Activated CD4-positive, alpha-beta T cell treated with anti-CD3 and anti-CD28 coated beads for 48 hours (primary cell): ENCODE measurements around the gene ATP8B1.

Source experiments
- DNase-seq: peaks from one replicate; pipeline ENCODE4 v3.0.0-alpha.2; 2020

Gene ATP8B1

GRCh38 chr18:57791911-57792310, 11.2 kb downstream of the ATP8B1 start:
- no peak for DNase-seq

- DNase-seq, result no peak
Measured at GRCh38 chr18:57791192-57791591, 11.9 kb downstream of the ATP8B1 start.

GRCh38 chr18:57790316-57790715, 12.8 kb downstream of the ATP8B1 start:
- DNase-seq, result no peak

GRCh38 chr18:57789759-57790158, 13.4 kb downstream of the ATP8B1 start:
- DNase-seq, result no peak

GRCh38 chr18:57789090-57789489, 14.0 kb downstream of the ATP8B1 start:
- DNase-seq, result no peak

GRCh38 chr18:57787068-57787685, 15.9 kb downstream of the ATP8B1 start:
- no peak for DNase-seq

GRCh38 chr18:57785751-57786437, 17.2 kb downstream of the ATP8B1 start:
- DNase-seq, result no peak

GRCh38 chr18:57784801-57785114, 18.4 kb downstream of the ATP8B1 start:
- DNase-seq, result no peak

- DNase-seq, result no peak
Measured at GRCh38 chr18:57784034-57784800, 18.9 kb downstream of the ATP8B1 start.

GRCh38 chr18:57782049-57782448, 21.1 kb downstream of the ATP8B1 start:
- DNase-seq, result no peak

- DNase-seq, result no peak
Measured at GRCh38 chr18:57780706-57781347, 22.3 kb downstream of the ATP8B1 start.

- DNase-seq, result no peak
Measured at GRCh38 chr18:57780318-57780705, 22.8 kb downstream of the ATP8B1 start.

- no peak for DNase-seq
Measured at GRCh38 chr18:57776767-57777166, 26.3 kb downstream of the ATP8B1 start.

- no peak for DNase-seq
Measured at GRCh38 chr18:57776354-57776753, 26.8 kb downstream of the ATP8B1 start.

GRCh38 chr18:57775937-57776336, 27.2 kb downstream of the ATP8B1 start:
- no peak for DNase-seq

- DNase-seq, result no peak
Measured at GRCh38 chr18:57772387-57772799, 30.7 kb downstream of the ATP8B1 start.

- no peak for DNase-seq
Measured at GRCh38 chr18:57771626-57772025, 31.5 kb downstream of the ATP8B1 start.

- no peak for DNase-seq
Measured at GRCh38 chr18:57771193-57771592, 31.9 kb downstream of the ATP8B1 start.

GRCh38 chr18:57768537-57769326, 34.4 kb downstream of the ATP8B1 start:
- no peak for DNase-seq

- no peak for DNase-seq
Measured at GRCh38 chr18:57767259-57768050, 35.7 kb downstream of the ATP8B1 start.

GRCh38 chr18:57764995-57765394, 38.1 kb downstream of the ATP8B1 start:
- DNase-seq, result no peak

GRCh38 chr18:57764087-57764486, 39.0 kb downstream of the ATP8B1 start:
- DNase-seq, result no peak
